LNCaP clone FGC (cell line): ENCODE measurements around the gene CNIH3.

Source experiments
- DNase-seq: peaks from one replicate; pipeline ENCODE4 v3.0.0-alpha.2; 2011; ENCODE audit warnings: low read depth
- H3K4me3 ChIP-seq: 2 replicates; pipeline ENCODE4 v1.5.1; 2011; ENCODE audit warnings: mild to moderate bottlenecking, low read depth, low read length, control low read depth
- CTCF ChIP-seq: IDR thresholded peaks from 2 replicates; pipeline ENCODE4 v1.5.1; 2012; ENCODE audit warnings: mild to moderate bottlenecking; ENCODE audit not compliant: control insufficient read depth, insufficient read depth; ENCODE audit errors: extremely low read depth

The CNIH3 gene

DNA sequence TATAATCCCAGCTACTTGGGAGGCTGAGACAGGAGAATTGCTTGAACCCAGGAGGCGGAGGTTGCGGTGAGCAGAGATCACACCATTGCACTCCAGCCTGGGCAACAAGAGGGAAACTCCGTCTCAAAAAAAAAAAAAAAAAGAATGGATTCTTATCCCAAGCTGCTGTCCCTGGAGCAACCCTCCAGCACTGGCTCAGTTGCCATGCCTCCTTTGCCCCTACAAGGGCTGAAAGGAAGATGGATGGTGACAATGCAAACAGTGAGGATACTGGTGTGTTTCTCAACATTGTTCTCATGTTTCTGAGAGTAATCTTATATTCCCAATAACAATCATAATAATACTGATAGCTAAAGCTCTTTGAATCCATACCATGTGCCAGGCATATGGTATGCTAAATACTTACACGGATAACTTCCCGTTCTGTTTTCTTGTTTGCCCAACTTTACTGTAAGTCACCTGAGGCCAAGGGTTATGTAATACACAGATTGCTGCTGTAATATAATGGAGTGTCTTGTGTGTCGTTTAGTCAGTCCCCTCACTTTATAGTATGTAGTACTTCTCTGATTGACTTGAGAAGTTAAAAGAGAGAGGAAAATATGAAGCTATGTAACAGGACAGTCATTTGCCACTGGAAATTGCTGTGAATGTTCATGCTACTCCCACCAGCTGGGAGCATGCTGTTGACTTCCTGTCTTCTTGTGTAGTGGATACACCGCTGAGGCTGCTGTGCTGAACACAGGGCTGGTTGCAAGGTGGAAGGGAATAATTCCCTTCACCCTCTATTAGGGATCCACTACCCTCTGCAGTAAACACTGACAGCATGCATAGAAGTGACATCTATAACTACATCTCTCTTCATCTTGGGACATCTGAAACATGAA lies 153.6 kb downstream of the CNIH3 start:
- H3K4me3 ChIP-seq, result no peak overlapping the region
- no peak for DNase-seq
- TF ChIP-seq CTCF, result no peak

- DNase-seq, result no peak
- TF ChIP-seq CTCF, result no peak
- no peak overlapping the region for H3K4me3 ChIP-seq
Measured at GRCh38 chr1:224770336-224770693, 154.2 kb downstream of the CNIH3 start.

DNA sequence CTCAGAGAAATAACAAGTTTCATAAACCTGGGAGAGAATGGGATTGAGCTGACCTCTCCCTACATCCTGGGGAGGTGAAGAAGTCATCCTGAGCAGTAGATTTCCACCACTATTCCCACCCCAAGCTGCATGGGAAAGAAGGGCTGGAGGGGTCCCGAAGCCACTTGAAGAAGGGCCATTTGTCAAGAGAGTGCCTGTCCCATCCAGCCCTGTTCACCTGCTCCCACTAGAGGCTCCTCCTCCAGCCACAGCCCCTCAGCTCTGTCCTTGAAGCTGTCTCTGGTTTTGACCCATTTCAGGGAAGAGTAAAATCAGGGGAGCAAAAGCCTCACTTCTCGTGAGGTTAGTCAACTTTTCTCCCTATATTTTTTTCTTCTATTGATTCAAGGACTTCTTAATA lies 157.5 kb downstream of the CNIH3 start:
- H3K4me3 ChIP-seq, result no peak overlapping the region
- no peak for DNase-seq
- no peak for TF ChIP-seq CTCF

DNA sequence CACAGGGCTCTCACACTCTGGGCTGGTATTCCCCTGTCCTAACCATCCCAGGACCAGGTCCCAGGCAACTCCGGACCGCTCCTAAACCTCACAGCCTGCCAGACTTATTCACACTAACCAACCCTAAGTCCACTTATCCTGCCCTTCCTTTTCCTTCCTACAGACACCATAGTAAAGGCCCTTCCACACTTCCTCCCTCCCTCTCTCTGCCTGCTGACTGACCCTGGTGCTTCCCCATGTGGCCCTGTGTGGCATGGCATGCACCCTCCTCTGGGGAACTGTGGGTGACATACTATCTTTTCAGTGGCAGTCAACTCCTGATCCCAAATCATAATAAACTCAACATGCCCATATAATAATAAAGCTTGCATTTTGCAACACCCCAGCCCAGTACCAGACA lies 158.3 kb downstream of the CNIH3 start:
- DNase-seq, result no peak
- no peak overlapping the region for H3K4me3 ChIP-seq
- peak; percentile 4; the same call in 1 of the 2 replicates for TF ChIP-seq CTCF

DNA sequence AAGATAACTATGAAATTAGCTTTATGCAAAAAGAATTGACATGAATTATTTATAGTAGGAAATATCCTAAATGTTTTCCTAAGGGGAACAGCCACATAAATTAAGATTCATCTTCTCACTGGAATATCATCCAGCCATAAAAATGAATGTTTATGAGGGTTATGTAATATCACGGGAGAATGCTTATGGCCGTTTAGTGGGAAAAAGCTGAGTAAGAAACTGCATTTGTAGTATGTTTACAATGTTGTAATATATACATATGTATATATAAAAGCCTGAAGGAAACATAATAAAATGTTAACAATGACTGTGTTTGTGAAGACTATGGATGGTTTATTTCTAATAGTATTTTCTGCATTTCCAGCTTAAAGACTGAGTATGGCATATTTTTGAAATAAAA lies 161.1 kb downstream of the CNIH3 start:
- H3K4me3 ChIP-seq, result no peak overlapping the region
- no peak for DNase-seq
- TF ChIP-seq CTCF, result no peak

DNA sequence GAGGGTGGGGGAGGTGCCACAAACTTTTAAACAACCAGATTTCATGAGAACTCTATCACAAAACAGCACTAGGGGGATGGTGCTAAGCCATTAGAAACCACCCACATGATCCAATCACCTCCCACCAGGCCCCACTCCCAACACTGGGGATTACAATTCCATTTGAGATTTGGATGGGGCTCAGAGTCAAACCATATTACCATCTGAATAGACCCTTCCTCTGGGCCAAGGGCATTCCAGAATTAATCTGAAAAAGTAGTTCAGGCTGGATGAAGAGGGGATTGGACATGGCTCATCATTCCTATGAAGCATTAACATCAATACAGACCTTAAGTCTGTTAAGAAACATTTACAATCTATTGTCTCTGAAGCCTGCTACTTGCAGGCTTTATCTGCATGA lies 163.4 kb downstream of the CNIH3 start:
- H3K4me3 ChIP-seq, result no peak overlapping the region
- no peak for DNase-seq
- no peak for TF ChIP-seq CTCF

GRCh38 chr1:224780736-224781135 lies 164.6 kb downstream of the CNIH3 start:
- no peak overlapping the region for H3K4me3 ChIP-seq
- no peak for TF ChIP-seq CTCF
- DNase-seq, result no peak
